ENCODE data around the gene RCOR2. TPM values are rescaled to one million over a fixed set of nuclear protein-coding genes. Genes with fewer than 3 reads are reported as not detected.

The RCOR2 gene
- total RNA-seq, 4 donors from 2014 or later, result 0.40 to 0.45 (median 0.42) TPM; not detected in 1

DNA sequence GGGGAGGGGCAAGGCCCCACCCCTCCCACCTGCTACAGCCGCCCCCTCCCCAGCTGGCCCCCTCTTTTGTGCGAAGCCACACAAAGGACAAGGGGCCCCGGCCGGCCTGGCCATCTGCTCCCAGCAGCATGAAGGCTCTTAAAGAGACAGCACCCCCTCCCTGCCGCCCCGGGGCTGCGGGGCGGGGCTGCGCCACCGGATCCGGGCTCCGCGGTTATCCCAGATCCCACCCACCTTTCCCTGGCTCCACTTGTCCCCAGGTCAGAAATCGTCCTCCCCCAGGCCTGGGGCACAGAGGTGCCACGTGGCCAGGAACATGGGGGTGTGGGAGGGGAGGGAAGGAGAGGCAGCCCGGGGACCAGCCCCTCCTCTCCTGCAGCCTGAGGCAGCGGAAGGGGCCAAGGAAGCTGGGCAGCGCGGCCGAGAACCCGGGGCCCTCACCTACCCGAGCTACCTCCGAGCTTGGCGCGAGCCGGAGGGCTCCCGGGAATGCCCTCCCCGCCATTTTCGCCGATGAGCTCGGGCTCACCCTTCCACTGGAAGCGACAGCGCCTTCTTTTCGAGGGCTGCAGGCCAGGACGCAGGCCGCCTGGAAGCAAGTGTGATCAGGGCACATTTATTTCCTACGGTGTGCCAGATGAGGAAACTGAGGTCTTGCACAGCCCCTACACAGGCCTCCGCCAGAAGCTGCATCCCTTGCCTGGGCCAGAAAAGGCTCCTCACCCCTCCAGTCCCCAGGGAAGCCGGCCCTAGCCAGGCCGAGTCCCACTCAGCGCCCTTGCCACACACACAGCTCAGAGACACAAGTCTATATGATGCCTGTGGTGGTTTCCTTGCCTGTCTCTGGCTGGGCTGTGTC is 2.5 kb upstream of the RCOR2 start:
- Histone ChIP-seq H3K4me1 (peaks cover 53 to 58% (median 58%) of the 10 kb centered on the region in 4 donors), H3K27me3 (no peaks in the 10 kb centered on the region), H3K4me3 (peak overlapping the region; percentile 50 to 62 (median 58)), H3K27ac (replicated peaks in 1 of 4) (peak overlapping the region; percentile 81 to 88 (median 84)), H3K36me3 (no peaks in the 10 kb centered on the region), H3K9me3 (no peaks in the 10 kb centered on the region)
- DNase-seq (ENCODE audit: extremely low spot score), result no peak
- intact Hi-C loops (cut with DNase I), result no loop called here
- TF ChIP-seq, protein P1, sequence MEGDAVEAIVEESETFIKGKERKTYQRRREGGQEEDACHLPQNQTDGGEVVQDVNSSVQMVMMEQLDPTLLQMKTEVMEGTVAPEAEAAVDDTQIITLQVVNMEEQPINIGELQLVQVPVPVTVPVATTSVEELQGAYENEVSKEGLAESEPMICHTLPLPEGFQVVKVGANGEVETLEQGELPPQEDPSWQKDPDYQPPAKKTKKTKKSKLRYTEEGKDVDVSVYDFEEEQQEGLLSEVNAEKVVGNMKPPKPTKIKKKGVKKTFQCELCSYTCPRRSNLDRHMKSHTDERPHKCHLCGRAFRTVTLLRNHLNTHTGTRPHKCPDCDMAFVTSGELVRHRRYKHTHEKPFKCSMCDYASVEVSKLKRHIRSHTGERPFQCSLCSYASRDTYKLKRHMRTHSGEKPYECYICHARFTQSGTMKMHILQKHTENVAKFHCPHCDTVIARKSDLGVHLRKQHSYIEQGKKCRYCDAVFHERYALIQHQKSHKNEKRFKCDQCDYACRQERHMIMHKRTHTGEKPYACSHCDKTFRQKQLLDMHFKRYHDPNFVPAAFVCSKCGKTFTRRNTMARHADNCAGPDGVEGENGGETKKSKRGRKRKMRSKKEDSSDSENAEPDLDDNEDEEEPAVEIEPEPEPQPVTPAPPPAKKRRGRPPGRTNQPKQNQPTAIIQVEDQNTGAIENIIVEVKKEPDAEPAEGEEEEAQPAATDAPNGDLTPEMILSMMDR (IDR thresholded peaks at IDR 0.05), result no peak
- TF ChIP-seq POLR2A (IDR thresholded peaks at IDR 0.05; ENCODE audit: low read depth) (no peak), EP300 (IDR thresholded peaks at IDR 0.05) (peak; percentile 11), POLR2AphosphoS5 (IDR thresholded peaks at IDR 0.05) (no peak)
- 71% methylated on average over 12 of the region's 41 CpGs for WGBS

DNA sequence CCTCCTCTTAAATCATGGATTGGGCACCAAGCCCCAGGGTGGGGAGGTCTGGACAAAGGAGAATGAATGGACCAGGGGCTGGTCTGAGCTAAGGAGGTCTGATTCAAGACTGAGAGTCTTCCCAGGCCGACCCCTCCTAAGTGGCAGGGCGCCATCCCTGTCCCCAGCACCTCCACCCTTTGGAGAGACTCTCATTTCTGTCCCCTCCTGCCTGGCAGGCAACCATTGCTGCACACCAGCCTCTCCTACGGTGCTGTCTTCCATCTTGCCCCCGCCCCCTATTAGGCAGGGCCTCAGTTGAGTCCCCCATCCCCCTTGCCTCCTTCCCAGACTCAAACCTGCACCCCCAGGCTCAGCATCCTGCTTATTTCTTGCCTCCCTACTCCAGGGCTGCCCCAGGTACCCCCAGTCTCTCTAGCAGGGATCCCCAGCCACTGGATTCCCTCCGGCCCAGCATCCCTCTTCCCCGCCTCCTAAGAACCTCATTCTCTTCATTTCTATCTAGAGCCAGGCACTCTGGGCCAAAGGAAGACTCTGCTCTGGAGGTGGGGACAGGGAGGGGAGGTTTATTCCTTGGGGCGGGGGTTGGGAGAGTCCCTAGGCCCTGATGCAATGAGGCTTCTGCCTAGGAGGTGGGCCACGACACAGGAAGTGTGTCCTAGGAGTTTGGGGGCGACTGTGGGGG is 1.7 kb upstream of the RCOR2 start:
- no peak for TF ChIP-seq POLR2AphosphoS5 (IDR thresholded peaks at IDR 0.05)
- TF ChIP-seq, protein P1 (IDR thresholded peaks at IDR 0.05), result no peak
- no peak for TF ChIP-seq EP300 (IDR thresholded peaks at IDR 0.05)
- no peak for TF ChIP-seq POLR2A (IDR thresholded peaks at IDR 0.05; ENCODE audit: low read depth)
- Histone ChIP-seq H3K4me1 (peaks cover 53 to 58% (median 58%) of the 10 kb centered on the region in 4 donors), H3K27ac (replicated peaks in 1 of 4) (peak overlapping the region; percentile 81 to 88 (median 84)), H3K9me3 (no peaks in the 10 kb centered on the region), H3K27me3 (no peaks in the 10 kb centered on the region), H3K4me3 (peak overlapping the region; percentile 50 to 63 (median 62)), H3K36me3 (no peaks in the 10 kb centered on the region)
- DNase-seq (ENCODE audit: extremely low spot score), result no peak
- WGBS, result 28% methylated on average over 7 of the region's 9 CpGs
- intact Hi-C loops (cut with DNase I), result no loop called here

DNA sequence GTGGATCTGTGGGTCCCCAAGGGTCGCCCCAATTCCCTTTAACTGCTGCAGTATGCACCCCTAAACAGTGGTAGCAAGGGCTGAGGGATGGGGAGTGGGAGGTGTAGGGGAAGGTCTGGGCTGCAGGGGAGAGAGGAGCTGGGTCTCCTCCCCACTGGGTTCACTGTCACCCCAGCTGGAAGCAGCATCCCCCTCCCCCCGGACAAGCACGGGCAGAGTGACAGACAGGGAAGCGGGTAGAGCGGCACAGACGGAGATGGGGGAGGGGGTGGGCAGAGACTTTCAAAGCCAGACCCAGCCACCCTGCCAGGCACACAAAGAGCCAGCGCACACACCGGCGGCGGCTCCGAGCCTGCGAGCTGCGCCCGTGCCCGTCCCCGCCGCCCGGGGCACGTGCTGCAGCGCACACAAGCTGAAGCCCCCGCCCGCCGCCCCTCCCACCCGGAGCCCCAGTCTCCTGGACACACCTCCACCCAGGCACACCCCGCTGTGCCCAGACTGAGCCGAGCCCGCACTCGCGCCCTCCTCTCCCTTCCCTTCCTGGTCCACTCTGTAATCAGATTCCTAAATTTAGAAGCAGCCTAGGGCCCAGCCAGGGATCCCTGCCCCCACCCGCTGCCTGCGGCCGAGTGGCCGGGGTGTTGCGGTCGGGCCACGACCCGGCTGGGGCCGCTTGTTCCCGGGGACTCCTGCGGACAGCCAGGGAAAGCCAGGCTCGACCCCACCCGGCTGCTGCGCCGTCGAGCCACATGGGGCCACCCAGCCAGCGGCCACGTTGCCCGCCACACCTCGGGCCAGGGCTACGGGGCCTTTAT is 935 bp upstream of the RCOR2 start:
- peak overlapping the region; percentile 50 to 63 (median 62) for H3K4me3 ChIP-seq
- 66% methylated on average over 10 of the region's 50 CpGs for WGBS
- no peaks in the 10 kb centered on the region for H3K9me3 ChIP-seq
- peak; percentile 20 to 57 for TF ChIP-seq POLR2AphosphoS5 (IDR thresholded peaks at IDR 0.05)
- TF ChIP-seq EP300 (IDR thresholded peaks at IDR 0.05), result no peak
- H3K27ac ChIP-seq (replicated peaks in 1 of 4), result peak overlapping the region; percentile 81 to 88 (median 84)
- intact Hi-C loops (cut with DNase I), result no loop called here
- DNase-seq (ENCODE audit: extremely low spot score), result no peak
- no peaks in the 10 kb centered on the region for H3K36me3 ChIP-seq
- H3K4me1 ChIP-seq, result peaks cover 53 to 58% (median 58%) of the 10 kb centered on the region in 4 donors
- H3K27me3 ChIP-seq, result no peaks in the 10 kb centered on the region

DNA sequence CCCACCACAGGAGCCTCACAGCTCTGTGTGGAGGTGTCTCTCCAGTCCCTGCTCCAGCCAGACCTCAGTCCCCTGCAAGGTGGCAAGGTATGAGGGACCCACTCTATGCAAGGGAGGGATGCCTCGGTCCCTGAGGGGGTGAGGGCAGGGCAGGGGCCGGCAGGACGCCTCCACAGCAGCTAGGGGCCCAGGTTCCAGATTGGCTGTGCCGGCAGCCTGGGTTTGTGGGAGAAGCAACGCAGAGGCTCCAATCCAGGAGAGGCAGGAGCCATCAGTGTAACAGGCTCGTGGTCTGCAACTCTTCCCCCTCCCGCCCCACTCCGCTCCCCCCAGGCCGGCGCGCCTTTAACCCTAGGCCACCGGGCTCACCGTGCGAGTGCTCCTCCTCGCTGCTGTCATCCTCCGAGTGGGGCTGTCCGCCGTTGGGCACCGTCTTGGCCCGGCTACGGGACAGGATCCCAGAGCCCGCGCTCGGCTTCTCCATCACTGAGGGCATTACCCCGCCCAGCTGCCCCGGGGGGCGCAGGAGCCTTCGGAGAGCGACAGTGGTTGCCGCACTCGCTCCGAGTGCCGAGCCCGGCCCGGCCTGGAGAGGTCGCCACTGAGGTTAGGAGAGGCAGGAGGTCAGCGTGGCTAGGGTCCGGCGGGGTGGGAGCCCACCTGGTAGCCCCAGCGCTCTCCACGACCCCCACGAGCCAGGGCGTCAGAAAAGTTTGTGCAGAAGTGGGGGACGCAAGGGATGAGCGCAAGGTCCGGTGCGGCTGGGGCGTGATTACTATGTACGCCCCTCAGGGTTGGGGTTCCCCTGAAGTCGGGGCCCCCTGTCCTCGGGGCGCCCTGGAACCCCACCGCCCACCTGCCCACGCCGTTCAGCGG is 765 bp downstream of the RCOR2 start:
- intact Hi-C loops (cut with DNase I), result no loop called here
- peaks cover 53 to 61% (median 59%) of the 10 kb centered on the region in 4 donors for H3K4me1 ChIP-seq
- TF ChIP-seq, protein P1 (IDR thresholded peaks at IDR 0.05), result peak; percentile 44 to 64 (median 52)
- TF ChIP-seq POLR2AphosphoS5 (IDR thresholded peaks at IDR 0.05), result no peak
- no peaks in the 10 kb centered on the region for H3K9me3 ChIP-seq
- H3K36me3 ChIP-seq, result no peaks in the 10 kb centered on the region
- H3K4me3 ChIP-seq, result peak overlapping the region; percentile 50 to 63 (median 62)
- H3K27ac ChIP-seq (replicated peaks in 1 of 4), result peak overlapping the region; percentile 81 to 88 (median 84)
- H3K27me3 ChIP-seq, result no peaks in the 10 kb centered on the region
- no peak for DNase-seq (ENCODE audit: extremely low spot score)
- WGBS, result 0% methylated on average over 8 of the region's 56 CpGs

All from esophagus muscularis mucosa (tissue), 4 donors.